SKM-1 treated with dmso at 0.1 percent for 144 hours (cell line): Measurements from ENCODE around the gene PARP3.
A peak's percentile ranks its signal among the peaks of the same experiment; 100 is the strongest.
"Not testable (repeated sequence)": the region's sequence is repeated elsewhere in the genome, so short reads cannot be mapped to it uniquely, and the experiment has no call there.

Experiments used
- DNase-seq: peaks from one replicate; lab custom pipeline; 2025; ENCODE audit not compliant: unreplicated experiment; lab: John Stamatoyannopoulos, UW

Gene PARP3

GRCh38 chr3:51941798-51942602 is at the start of gene PARP3, which contains the start of gene RRP9:
TSS of gene PARP3 (plus strand) at chr3:51942363. CDS start at chr3:51943356, 993 bp downstream.
TSS of gene RRP9 (minus strand) at chr3:51941904. CDS start at chr3:51941867, 37 bp downstream.
- DNase-seq = peak; percentile 100

GRCh38 chr3:51894391-51894790 is 47.8 kb upstream of the PARP3 start:
- no peak for DNase-seq

- no peak for DNase-seq
These were observed 47.2 kb upstream of the PARP3 start for GRCh38 chr3:51894939-51895338.

GRCh38 chr3:51896607-51897305 is 45.4 kb upstream of the PARP3 start:
- DNase-seq = no peak

- no peak for DNase-seq
These were observed 44.8 kb upstream of the PARP3 start for GRCh38 chr3:51897391-51897790.

GRCh38 chr3:51900043-51900442 is 42.1 kb upstream of the PARP3 start:
- DNase-seq = not testable (repeated sequence)

GRCh38 chr3:51902361-51902760 is 39.8 kb upstream of the PARP3 start:
- not testable (repeated sequence) for DNase-seq

- no peak for DNase-seq
These were observed 37.9 kb upstream of the PARP3 start for GRCh38 chr3:51904034-51904823.

- no peak for DNase-seq
These were observed 34.1 kb upstream of the PARP3 start for GRCh38 chr3:51908026-51908425.

GRCh38 chr3:51916418-51916817 is 25.7 kb upstream of the PARP3 start:
- no peak for DNase-seq

GRCh38 chr3:51921081-51921578 is 21.0 kb upstream of the PARP3 start:
- no peak for DNase-seq

- DNase-seq = no peak
These were observed 14.8 kb upstream of the PARP3 start for GRCh38 chr3:51927061-51927977.

GRCh38 chr3:51928438-51928837 is 13.7 kb upstream of the PARP3 start:
- no peak for DNase-seq

- DNase-seq = not testable (repeated sequence)
These were observed 13.2 kb upstream of the PARP3 start for GRCh38 chr3:51928981-51929380.

GRCh38 chr3:51929420-51930003 is 12.7 kb upstream of the PARP3 start:
- no peak for DNase-seq

GRCh38 chr3:51930439-51930838 is 11.7 kb upstream of the PARP3 start:
- no peak for DNase-seq

- no peak for DNase-seq
These were observed 10.4 kb upstream of the PARP3 start for GRCh38 chr3:51931756-51932155.

GRCh38 chr3:51932471-51933370 is 9.4 kb upstream of the PARP3 start:
- DNase-seq = no peak
